Measurements from ENCODE around the gene GSTP1. TPM values are rescaled to one million over a fixed set of nuclear protein-coding genes. Genes with fewer than 3 reads are reported as not detected.

GSTP1 gene
- total RNA-seq, 2 donors from 2014 or later = 540 to 577 TPM

GRCh38 chr11:67538823-67539505 is 44.6 kb upstream of the GSTP1 start:
- WGBS = 84% methylated on average over 10 of the region's 10 CpGs
- Histone ChIP-seq H3K4me1 (replicated peaks) (no peaks in the 10 kb centered on the region), H3K27ac (no peak overlapping the region), H3K9me3 (no peaks in the 10 kb centered on the region), H3K4me3 (no peak overlapping the region), H3K27me3 (replicated peaks; ENCODE audit: insufficient read depth) (no peaks in the 10 kb centered on the region), H3K36me3 (no peaks in the 10 kb centered on the region)
- no peak for DNase-seq (ENCODE audit: low spot score)
- TF ChIP-seq POLR2A (IDR thresholded peaks at IDR 0.05) (no peak), POLR2AphosphoS5 (IDR thresholded peaks at IDR 0.05) (no peak), CTCF (IDR thresholded peaks at IDR 0.05) (no peak)
- intact Hi-C loops (cut with DNase I) = no loop called here

- no peak for TF ChIP-seq CTCF (IDR thresholded peaks at IDR 0.05)
- TF ChIP-seq POLR2A (IDR thresholded peaks at IDR 0.05) = no peak
- no peak for TF ChIP-seq POLR2AphosphoS5 (IDR thresholded peaks at IDR 0.05)
- no peak for DNase-seq (ENCODE audit: low spot score)
- no peaks in the 10 kb centered on the region for H3K36me3 ChIP-seq
- no peaks in the 10 kb centered on the region for H3K4me1 ChIP-seq (replicated peaks)
- intact Hi-C loops (cut with DNase I) = no loop called here
- no peaks in the 10 kb centered on the region for H3K9me3 ChIP-seq
- H3K27me3 ChIP-seq (replicated peaks; ENCODE audit: insufficient read depth) = no peaks in the 10 kb centered on the region
- WGBS = 91% methylated on average over 4 of the region's 4 CpGs
- H3K4me3 ChIP-seq = no peak overlapping the region
- no peak overlapping the region for H3K27ac ChIP-seq
Measured at GRCh38 chr11:67539550-67539949, 44.1 kb upstream of the GSTP1 start.

GRCh38 chr11:67541198-67541597 is 42.4 kb upstream of the GSTP1 start:
- Histone ChIP-seq H3K27ac (no peak overlapping the region), H3K9me3 (no peaks in the 10 kb centered on the region), H3K4me3 (no peak overlapping the region), H3K27me3 (replicated peaks; ENCODE audit: insufficient read depth) (no peaks in the 10 kb centered on the region), H3K4me1 (replicated peaks) (no peaks in the 10 kb centered on the region), H3K36me3 (no peaks in the 10 kb centered on the region)
- no peak for DNase-seq (ENCODE audit: low spot score)
- 92% methylated on average over 6 of the region's 6 CpGs for WGBS
- intact Hi-C loops (cut with DNase I) = no loop called here
- TF ChIP-seq CTCF (IDR thresholded peaks at IDR 0.05) (no peak), POLR2A (IDR thresholded peaks at IDR 0.05) (no peak), POLR2AphosphoS5 (IDR thresholded peaks at IDR 0.05) (no peak)

- no peak overlapping the region for H3K27ac ChIP-seq
- intact Hi-C loops (cut with DNase I) = no loop called here
- no peaks in the 10 kb centered on the region for H3K9me3 ChIP-seq
- 47% methylated on average over 3 of the region's 3 CpGs for WGBS
- no peak for DNase-seq (ENCODE audit: low spot score)
- no peak overlapping the region for H3K4me3 ChIP-seq
- no peak for TF ChIP-seq POLR2A (IDR thresholded peaks at IDR 0.05)
- no peak for TF ChIP-seq POLR2AphosphoS5 (IDR thresholded peaks at IDR 0.05)
- TF ChIP-seq CTCF (IDR thresholded peaks at IDR 0.05) = no peak
- H3K4me1 ChIP-seq (replicated peaks) = no peaks in the 10 kb centered on the region
- no peaks in the 10 kb centered on the region for H3K27me3 ChIP-seq (replicated peaks; ENCODE audit: insufficient read depth)
- no peaks in the 10 kb centered on the region for H3K36me3 ChIP-seq
Measured at GRCh38 chr11:67542169-67542568, 41.4 kb upstream of the GSTP1 start.

- WGBS = 52% methylated on average over 7 of the region's 7 CpGs
- no peak overlapping the region for H3K27ac ChIP-seq
- no peaks in the 10 kb centered on the region for H3K9me3 ChIP-seq
- intact Hi-C loops (cut with DNase I) = no loop called here
- TF ChIP-seq POLR2A (IDR thresholded peaks at IDR 0.05) = no peak
- TF ChIP-seq CTCF (IDR thresholded peaks at IDR 0.05) = no peak
- TF ChIP-seq POLR2AphosphoS5 (IDR thresholded peaks at IDR 0.05) = no peak
- H3K27me3 ChIP-seq (replicated peaks; ENCODE audit: insufficient read depth) = no peaks in the 10 kb centered on the region
- no peak overlapping the region for H3K4me3 ChIP-seq
- H3K36me3 ChIP-seq = no peaks in the 10 kb centered on the region
- H3K4me1 ChIP-seq (replicated peaks) = no peaks in the 10 kb centered on the region
- no peak for DNase-seq (ENCODE audit: low spot score)
Measured at GRCh38 chr11:67542971-67543370, 40.6 kb upstream of the GSTP1 start.
